HG02678 (cell line): ENCODE data around the gene CORIN.
"Not testable (repeated sequence)": the region's sequence is repeated elsewhere in the genome, so short reads cannot be mapped to it uniquely, and the experiment has no call there.

Experiments
- ATAC-seq: cut with Tn5 transposase; IDR thresholded peaks from one replicate; pipeline ENCODE4 v1.9.1; 2021; ENCODE audit warnings: mild to moderate bottlenecking, moderate library complexity; ENCODE audit not compliant: unreplicated experiment

The CORIN gene

DNA sequence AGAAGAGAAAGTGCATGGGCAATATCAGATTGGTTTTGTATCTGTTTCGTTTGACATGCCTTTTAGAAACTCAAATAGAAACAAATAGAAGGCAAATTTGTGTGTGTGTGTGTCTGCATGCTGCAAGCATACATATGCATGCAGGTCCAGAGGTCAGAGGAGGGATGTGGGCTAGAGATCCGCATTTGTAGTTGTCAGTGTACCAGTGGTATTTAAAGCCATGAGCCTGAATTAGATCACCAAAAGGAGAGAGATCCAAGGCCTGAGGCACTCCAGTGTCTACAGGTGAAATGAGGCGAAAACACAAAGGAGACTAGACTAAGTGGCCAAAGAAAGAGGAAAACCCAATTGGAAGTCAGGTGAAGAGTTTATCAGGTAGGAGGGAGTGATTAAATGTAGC is 106.7 kb downstream of the CORIN start:
- ATAC-seq: no peak

DNA sequence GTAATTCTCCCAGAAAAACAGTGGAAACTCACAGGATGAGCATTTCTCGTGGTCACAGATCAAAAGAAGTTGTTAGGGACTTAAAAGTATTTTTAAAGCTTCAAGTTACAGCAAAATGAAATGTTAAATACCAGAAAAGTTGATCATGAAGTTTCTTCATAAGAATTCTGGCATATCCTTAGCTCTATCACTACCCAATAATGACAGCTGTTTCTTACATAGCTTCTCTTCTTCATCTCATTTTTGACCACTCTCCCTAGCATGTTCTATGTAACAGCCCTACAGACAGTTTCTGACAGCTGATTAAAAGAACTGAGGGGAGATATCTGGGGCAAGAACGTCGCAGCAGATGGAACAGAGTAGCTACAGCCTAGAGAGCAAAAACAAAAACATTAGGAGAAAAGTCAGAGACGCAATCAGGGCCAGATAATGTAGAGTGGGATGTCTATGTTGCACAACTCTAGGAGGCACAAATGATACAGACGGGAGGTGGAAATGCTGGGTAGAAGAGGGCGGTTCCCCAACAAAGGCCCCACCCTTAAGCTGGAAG is 108.7 kb downstream of the CORIN start:
- ATAC-seq: no peak

DNA sequence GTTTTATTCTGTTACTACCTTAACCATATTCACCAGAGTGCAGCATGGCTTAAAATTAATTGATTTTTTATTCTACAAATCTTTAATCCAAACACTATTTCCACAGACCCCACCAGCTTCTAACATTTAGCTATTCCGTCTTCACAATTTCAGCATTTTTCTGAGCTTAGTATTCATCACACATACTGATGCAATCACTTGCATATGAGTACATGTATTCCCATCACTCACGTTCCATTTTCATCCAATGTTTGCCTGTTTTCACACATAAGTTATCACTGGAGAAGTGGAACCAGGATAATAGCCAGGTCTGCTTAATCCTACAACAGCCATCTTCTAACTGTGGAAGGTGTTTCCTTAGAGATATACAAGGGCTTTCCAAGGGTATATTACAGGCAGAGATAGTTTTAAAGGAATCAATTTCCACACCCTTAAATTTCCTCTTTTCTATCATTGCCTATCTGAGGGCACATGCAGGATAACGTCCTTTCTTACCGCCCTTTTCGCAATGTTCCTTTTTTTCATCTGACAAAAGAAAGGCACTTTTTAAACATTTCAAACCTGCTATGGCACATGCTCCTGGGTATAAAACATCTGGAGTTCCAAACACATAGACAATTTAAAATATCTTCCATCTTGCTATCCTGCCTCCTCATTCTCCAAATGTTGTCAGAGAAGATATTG is 115.8 kb downstream of the CORIN start:
- no peak for ATAC-seq

DNA sequence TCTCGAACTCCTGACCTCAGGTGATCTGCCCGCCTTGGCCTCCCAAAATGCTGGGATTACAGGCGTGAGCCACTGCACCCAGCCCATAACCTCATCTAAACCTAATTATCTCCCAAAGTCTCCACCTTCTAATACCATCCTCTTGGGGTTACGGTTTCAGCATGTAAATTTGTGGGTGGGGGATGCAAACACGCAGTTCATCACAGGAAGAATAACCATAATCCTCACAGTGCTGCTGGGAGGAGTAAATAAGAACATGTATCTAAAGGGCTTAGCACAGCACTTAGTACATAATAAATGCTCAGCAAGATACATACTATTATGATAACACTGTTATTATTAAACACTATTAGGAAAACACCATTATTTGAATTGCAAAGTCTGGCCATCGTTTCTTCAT is 116.4 kb downstream of the CORIN start:
- no peak for ATAC-seq

DNA sequence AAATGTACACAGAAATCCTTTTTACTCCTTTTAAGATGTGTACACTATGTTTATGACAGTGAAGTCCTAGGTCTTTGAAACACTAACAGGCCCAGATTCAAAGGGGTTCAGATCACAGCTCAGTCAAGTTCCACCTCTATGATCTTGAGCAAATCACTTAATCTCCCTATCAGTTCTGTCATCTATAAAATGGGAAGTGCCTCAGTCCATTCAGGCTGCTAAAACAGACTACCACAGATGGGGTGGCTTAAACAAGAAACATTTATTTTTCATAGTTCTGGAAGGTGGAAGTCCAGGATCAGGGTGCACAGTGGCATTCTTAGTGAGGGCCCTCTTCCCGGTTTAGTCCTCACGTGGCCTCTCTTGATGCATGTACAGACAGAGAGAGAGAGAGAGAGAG is 117.1 kb downstream of the CORIN start:
- ATAC-seq: no peak

DNA sequence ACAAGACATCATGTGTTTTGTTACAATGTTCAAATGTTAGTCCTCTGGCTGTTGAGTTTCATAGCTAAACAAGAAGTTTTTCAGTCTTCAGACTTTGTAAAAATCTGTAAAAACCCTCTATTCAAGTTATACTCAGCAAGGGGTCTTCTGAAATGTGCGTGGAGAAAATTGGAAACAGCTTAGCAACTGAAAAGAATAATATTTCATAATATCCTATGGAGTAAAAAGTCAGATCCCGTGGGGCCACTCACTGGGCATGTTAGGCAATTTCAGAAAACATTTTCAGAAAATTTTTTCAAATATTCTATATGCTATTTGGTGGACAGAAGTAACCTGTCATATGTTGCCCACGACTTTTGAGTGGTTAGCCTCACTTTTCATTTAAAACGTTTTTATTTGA is 118.3 kb downstream of the CORIN start:
- ATAC-seq: no peak

DNA sequence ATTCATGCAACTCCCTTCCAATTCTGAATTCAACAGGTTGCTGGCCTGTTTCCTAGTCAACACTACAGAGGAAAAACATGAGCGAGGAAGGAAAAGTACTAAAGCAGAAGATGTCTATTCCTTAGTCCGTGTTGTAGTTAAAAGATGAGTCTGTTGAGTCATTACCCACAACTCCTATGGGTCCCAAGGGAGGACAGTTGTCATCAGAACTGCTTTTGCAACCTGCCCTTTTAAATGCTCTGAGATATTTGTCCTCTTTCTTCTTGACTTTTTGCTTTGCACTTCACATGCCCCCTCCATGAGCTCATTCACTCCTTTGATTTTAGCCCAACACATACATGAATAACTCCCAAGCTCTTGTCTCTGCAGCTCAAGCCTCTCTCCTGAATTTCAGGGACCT is 119.2 kb downstream of the CORIN start:
- ATAC-seq: no peak

DNA sequence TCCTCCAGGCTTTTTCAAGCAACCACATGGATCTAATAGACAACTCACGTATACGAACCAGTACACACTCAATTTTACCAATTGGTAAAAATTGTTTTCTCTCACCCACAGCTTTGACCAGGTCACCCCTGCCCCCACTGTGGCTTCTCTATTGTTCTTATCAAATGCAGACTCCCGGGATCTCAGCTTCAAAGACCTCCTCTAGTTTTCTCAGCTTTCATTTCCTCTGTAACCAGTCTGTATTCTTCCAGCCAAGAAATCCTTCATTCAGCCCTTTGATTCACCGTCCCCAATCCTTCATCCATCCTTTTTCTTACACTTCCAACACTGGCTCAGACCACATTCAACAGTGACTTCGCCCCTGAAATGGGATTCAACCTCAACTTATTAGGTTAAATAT is 120.7 kb downstream of the CORIN start:
- no peak for ATAC-seq

DNA sequence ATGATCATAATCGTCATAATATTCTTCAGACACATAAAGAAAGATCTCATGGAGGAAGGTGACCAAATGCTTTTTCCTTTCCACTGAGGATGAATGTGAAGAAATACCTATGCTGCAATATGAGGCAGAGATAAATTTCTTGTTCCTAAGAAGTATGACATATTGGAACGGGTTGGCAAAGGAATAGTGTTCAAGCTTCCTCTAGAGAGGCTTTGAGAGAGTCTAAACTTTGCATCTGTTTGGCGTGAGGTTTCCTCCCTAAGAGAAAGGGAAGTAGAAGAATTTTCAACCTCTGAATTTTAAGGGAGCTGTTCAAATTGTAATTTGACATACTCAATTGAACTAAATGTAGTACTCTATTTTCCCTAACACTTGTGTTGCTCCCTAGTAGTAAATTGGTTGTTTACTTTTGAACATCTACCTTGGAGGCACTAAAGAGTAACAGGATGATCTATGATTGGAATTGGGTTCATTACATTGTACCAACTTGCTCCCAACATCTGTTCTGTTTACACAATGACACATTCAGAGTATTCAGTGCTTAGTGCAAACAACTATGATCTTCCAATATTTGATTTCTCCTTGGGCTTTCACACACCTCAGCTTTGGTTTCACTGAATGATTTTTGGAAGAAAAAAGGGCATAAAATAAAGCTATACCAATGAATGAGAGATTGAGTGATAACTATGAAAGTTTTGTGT is 122.0 kb downstream of the CORIN start:
- no peak for ATAC-seq

DNA sequence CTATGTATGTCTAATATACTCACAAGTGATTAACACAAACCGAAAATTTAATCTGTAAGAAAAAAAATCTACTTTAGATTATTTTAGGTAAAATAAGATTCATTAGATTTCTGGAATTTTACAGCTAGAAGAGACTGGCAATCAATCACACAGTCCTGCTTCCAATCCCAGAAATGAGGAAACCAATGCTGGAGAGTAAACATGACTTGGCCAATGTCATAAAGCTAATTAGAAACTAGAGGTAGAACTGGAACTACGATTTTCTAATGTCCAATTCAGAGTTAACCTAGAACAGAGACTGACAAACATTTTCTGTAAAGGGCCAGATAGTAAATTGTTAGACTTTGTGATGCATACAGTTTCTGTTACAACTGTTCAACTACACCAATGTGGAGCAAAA is 123.6 kb downstream of the CORIN start:
- ATAC-seq: no peak

DNA sequence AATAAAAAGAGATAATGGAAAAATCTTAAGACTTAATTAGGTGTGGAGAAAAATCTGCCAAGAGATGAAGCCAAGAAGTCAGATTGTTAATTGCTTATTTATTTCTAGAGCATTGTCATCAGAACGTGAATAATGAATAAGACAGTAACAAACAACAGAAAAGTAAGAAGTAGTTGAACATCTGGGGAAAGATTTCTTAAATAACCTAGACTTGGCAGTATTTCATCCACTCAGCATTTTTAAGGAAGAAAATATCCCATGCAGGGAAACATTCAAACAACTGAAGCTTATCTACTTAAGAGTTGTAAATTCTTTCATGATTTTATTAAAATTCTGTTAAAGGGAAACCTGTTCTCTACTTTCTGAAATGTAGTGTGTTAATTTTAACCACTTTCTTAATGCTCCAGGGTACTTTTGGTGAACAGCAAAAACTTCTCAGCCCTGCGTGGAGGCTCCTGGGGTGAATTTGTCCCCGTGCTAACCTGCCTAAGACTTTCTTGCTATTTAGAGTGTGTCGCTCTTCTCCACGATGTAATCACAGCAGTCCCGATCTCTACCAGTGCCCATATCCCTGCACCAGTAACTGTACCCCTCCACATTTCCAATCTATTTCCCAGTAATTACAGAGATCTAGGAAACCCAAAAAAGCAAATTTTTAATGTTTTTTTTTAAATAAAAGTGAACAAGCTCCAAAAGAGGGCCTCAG is 124.6 kb downstream of the CORIN start:
- no peak for ATAC-seq

DNA sequence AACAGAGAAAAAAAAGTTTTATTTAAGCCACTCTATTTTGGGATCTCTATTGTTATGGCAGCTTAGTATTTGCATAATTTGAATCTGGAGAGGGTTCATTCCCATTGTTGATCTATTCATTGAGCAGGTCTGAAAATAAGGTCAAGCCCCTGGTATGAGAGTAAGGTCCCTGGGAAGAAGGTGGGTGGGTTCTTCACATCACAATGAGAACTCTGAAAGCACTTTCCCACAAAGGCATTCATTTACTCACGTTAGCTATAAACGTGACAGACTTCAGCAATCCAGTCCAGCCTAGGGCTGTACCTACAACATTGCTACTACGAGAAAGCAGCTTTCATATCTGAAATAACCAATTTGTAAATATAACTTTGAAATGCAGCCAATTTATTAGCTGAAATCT is 126.2 kb downstream of the CORIN start:
- no peak for ATAC-seq

DNA sequence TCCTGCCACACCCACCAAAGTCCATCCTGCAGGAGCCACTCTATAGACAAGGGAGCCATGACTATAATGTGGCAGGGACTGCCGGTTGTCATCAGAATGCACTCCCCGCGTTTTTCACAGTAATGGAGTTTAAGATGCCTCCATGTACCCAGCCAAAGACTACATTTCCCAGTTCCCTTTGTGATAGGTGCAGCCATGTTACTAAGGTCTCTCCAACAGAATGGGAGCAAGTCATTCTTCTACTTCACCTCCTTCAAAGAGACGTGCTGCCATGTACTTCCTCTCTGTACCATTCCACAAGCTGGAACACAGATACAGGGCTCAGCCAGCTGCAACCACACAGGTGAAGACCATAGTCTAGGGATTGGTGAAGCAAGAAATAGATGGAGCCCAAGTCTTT is 126.7 kb downstream of the CORIN start:
- ATAC-seq: no peak

DNA sequence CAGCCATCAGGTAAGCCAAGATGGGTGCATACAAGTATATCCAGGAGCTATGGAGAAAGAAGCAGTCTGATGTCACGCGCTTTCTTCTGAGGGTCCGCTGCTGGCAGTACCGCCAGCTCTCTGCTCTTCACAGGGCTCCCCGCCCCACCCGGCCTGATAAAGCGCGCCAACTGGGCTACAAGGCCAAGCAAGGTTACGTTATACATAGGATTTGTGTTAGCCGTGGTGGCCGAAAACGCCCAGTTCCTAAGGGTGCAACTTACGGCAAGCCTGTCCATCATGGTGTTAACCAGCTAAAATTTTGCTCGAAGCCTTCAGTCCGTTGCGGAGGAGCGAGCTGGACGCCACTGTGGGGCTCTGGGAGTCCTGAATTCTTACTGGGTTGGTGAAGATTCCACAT is 131.5 kb downstream of the CORIN start:
- not testable (repeated sequence) for ATAC-seq

DNA sequence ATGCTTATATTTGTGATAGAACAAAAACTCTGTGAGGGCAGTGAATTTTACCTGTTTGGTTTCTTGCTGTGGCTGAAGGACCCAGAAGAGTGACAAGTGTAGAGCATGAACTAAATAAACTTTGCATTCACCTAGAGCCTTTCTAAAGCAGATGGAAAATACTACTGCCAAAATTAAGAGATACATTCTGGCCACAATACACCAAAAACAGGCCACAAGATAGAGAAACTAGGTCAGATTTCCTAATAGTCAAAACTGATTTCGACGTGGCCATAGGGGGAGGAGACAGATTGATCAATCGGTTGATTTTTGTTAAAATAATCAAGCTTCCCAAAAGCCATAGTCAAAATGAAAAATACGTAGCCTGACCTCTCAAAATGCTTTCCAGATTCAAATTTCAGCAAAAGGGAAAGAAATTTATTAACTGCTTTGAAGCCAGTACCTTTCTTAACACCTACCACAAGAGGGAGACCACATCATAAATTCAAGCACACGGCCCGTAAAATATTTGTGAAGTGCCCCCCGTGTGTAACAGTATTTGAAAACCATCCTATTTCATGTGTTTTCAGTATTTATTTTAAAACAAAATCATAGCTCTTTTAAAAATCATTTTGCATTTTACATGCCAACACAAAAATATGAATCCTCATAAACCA is 132.4 kb downstream of the CORIN start:
- no peak for ATAC-seq

DNA sequence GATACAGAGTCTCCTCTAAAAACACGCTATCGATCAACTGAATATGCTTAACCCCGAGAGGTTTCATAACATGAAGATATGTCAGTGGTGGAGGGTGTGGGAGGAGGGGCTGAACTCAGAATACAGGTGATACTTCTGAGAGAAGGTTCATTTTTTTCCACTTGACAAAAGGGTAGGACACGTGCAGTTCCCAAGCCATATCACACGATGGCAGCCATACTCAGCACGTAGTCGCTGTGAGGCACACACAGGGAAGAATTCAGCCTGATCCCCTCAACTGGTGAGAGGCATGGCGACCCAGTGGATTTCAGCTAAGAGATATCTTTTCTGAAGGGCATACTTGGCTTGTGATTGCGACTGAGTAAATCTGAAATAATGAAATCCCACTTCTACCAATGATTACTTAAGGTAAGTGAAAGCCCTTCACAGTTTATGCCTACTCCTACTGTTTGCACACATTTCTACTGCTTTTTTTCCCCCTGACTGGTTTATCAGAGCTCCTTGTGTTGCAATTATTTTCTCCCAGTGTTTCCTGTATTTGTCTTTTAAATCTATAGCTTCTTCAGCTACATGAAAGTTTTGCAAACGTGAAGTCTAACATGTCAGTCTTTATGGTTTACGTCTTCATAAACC is 133.1 kb downstream of the CORIN start:
- no peak for ATAC-seq

DNA sequence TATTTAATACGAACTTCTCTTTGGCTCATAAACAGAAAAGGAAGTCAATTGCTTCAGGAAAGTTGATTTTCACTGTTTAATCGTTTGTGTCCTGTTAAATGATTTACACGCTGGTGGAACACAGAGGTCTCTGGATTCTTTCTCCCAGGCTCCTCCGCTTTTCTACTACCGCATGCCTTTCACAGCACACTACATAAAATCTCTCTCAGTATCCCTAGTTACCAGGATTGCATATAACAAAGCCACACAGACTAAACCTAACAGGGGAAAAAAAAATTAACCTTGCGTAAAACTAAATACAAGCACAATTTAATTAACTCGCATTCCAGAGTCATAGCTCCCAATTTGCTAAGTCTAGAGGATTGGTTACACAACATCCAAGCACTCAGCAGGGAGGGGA is 133.9 kb downstream of the CORIN start:
- ATAC-seq: no peak

DNA sequence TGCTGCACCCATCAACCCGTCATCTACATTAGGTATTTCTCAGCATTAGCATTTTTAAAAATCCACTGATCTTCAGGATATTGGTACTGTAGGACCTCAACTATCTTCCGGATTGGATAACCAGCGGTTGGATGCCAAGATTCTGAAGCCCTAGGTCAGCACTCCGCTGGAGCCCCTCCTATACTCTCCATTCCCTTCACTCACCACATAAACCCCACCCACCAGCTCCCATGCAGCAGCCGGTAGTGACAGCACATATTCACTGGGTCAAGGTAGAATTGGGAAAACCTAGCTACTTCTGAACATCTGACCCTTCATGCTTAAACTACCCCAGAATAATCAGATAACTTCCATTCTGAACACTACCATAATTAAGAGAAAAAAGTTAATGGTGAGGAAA is 134.9 kb downstream of the CORIN start:
- ATAC-seq: no peak

DNA sequence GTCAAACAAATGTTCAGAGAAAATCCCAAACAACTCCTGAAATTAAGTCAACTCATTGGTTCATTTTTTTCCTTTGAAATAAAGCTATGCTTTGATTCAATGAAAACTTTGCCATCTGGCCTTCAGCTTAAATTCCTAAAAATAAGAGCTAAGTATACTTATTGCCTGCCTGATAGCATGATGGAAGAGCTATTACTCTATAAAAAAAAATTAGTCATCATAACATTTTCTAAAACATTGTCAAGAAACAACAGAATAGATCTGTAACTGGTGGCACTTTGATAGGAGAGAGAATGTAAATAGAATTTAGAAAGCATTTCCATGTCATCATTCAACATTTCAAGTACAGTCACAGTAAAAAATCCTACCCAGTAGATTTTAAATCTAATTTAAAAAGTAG is 136.6 kb downstream of the CORIN start:
- ATAC-seq: no peak

DNA sequence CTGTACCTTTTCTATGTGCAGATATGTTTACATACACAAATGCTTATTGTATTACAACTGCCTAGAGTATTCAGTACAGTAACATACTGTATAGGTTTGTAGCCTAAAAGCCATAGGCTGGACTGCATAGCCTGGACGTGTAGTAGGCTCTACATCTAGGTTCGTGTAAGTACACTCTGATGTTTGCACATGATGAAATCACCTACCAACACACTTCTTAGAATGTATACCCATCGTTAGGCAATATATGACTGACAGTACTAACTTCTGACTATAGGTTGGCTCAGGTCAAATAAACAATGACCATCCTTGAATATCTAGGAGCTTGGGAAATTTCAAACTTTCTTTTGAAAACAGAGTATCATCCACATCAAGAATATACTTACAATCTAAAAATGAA is 139.0 kb downstream of the CORIN start:
- no peak for ATAC-seq

DNA sequence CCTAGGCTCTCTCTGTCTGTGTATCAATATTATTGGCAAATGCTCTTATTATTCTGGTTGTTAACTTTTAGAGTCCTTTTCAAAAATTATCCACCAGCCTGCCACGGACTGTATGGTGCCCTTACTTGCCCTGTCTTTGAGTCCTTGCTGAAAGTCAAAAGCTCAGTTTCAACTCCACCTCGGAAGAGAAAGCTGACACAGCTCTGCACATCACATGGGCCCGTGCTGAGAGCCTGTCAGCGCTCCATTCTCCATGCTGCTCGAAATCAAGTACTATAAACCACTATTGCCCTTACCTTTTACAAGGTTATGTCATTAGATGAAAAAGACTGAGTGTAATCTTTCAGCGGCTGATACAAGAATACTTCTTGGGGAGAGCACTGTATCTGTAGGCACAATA is 141.0 kb downstream of the CORIN start:
- no peak for ATAC-seq
